Epithelial cell of esophagus (primary cell): ENCODE data around the gene KIDINS220.

Experiments used
- DNase-seq: peaks from one replicate; pipeline ENCODE4 v3.0.0; 2010; ENCODE audit warnings: low read depth
- H3K4me3 ChIP-seq: 2 replicates; pipeline ENCODE4 v1.5.1; 2011; ENCODE audit warnings: mild to moderate bottlenecking, low read length, control low read depth
- TF ChIP-seq, protein P1 (sequence below): IDR thresholded peaks from 2 replicates; pipeline ENCODE4 v1.5.1; 2011; ENCODE audit warnings: low read depth, mild to moderate bottlenecking, low read length, control low read depth, inconsistent platforms; ENCODE audit not compliant: insufficient read depth; ENCODE audit errors: missing control alignments

Gene KIDINS220

DNA sequence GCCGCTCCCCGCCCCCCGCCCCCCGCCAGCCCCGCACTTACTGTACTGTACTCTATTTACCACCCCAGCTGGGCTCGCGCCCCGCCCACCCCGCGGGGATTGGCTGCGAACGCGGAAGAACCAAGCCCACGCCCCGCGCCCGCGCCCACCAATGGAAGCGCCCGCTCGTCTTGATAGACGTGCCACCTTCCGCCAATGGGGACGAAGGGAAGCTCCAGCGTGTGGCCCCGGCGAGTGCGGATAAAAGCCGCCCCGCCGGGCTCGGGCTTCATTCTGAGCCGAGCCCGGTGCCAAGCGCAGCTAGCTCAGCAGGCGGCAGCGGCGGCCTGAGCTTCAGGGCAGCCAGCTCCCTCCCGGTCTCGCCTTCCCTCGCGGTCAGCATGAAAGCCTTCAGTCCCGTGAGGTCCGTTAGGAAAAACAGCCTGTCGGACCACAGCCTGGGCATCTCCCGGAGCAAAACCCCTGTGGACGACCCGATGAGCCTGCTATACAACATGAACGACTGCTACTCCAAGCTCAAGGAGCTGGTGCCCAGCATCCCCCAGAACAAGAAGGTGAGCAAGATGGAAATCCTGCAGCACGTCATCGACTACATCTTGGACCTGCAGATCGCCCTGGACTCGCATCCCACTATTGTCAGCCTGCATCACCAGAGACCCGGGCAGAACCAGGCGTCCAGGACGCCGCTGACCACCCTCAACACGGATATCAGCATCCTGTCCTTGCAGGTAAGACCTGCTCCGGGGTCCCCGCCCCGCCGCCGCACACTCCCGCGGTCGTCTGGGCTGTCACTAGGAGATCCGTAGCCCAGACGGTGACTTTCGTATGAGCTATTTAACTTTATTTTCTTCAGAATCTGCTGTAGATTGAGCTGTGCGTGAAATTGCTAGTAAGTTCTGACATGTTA is 155.4 kb downstream of the KIDINS220 start, which contains the start of gene ID2:
Gene ID2 (plus strand): TSS at position 271 of the 907 bp plus-strand sequence. CDS start 110 bp downstream, at position 381.
- DNase-seq: peak; percentile 99
- peak within 1 kb of the TSS; percentile 74 for H3K4me3 ChIP-seq
- TF ChIP-seq, protein P1, sequence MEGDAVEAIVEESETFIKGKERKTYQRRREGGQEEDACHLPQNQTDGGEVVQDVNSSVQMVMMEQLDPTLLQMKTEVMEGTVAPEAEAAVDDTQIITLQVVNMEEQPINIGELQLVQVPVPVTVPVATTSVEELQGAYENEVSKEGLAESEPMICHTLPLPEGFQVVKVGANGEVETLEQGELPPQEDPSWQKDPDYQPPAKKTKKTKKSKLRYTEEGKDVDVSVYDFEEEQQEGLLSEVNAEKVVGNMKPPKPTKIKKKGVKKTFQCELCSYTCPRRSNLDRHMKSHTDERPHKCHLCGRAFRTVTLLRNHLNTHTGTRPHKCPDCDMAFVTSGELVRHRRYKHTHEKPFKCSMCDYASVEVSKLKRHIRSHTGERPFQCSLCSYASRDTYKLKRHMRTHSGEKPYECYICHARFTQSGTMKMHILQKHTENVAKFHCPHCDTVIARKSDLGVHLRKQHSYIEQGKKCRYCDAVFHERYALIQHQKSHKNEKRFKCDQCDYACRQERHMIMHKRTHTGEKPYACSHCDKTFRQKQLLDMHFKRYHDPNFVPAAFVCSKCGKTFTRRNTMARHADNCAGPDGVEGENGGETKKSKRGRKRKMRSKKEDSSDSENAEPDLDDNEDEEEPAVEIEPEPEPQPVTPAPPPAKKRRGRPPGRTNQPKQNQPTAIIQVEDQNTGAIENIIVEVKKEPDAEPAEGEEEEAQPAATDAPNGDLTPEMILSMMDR: peak; percentile 5

DNA sequence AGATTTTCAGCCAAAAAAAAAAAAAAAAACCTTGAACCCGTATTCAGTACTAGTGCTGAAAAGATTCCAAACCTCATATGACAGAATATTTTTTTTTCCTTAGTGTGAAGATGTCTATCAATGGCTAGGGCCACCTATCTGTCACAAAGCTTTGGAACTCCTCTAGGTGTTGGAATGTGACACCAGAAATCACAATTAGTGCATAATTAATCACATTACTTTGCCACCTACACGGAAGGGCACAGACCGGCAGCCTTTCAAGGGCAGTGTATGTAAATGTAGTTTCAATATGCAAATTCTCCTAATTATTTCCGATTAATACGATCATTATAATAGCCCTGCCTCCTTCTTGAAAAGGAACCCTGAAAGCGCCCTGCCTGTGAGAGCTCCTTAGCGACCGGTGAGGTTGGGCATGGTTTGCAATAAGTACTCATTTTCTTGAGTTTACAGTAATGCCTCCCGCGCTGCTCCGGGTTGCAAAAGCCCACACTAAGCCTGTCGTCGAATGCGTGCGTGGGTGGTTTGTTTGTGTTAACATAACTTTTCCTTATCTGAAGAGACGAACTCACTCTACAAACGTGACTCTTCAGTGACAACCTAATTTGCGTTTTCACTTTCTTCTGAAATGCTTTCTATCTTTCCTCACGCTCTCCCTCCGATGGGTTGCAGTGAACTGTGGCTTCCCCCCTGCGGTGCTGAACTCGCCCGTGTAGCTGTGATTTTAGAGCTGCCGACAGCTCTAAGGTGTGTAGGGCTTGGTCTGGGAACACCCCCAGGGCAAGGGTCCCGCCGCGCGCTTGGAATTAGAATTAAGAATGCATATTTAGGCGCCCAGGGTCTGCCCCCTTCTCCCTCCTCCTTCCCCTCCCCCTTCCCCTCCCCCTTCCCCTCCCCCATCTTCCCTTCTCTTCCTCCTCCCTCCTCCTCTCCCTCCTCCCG is 156.3 kb downstream of the KIDINS220 start:
- peak; percentile 69 for DNase-seq
- H3K4me3 ChIP-seq: peak overlapping the region; percentile 65
- TF ChIP-seq, protein P1: no peak

DNA sequence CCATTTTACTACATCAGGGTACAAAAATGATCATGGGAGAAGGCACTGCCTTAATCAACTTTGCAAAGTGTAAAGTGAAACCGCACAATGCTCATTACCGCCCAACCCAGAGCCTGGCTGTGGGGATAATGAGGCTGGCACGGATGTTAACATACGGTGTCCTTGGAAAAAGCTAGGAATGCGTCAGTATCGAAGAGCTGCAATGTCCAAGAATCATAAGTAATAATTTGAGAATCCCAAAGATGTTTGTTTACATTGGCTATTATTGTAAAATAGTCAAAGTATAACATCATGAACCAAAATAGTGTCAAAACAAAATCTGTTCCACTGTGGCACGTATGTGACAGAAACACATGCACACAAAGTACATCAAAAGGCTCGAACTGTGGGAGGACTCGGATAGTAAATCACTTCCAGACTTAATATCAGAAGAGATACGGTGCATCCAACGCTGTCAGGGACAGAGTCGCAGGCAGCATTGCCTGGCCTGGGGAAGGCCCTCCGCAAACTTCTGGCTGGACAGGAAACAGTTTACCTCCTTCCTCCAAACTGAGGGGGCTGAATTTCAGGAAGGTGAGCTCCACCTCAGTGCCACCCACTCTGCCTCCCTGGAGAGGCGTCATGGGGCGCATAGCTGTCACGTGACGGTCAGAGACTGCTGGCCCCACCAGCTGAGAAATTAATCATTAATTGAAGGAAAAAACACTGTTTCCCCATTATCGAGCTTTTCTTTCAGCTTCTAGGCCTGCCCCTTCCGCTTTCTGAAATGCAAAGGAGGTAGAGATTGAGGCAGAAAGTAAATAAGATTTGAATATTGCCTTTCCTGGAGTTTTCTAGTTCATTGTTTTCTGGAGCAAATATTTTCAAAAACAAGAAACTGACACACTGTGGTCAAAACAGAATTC is 157.3 kb downstream of the KIDINS220 start:
- DNase-seq: peak; percentile 21
- H3K4me3 ChIP-seq: peak overlapping the region; percentile 48
- TF ChIP-seq, protein P1: no peak

DNA sequence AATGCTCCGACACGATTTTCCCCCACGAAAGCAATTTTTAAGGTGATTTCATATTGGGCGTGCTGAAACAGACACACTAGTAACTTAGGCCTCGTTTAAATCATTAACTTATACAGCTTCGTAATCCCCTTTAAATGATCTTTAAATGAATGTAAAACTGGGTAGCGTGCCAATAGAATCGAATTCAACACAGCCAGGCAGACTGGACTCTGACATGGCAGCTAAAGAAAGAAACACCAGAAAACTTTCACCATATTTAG is 157.9 kb downstream of the KIDINS220 start:
- TF ChIP-seq, protein P1: no peak
- peak overlapping the region; percentile 48 for H3K4me3 ChIP-seq
- DNase-seq: no peak
